ENCODE data around the gene PXYLP1.

- TF ChIP-seq, protein P1, sequence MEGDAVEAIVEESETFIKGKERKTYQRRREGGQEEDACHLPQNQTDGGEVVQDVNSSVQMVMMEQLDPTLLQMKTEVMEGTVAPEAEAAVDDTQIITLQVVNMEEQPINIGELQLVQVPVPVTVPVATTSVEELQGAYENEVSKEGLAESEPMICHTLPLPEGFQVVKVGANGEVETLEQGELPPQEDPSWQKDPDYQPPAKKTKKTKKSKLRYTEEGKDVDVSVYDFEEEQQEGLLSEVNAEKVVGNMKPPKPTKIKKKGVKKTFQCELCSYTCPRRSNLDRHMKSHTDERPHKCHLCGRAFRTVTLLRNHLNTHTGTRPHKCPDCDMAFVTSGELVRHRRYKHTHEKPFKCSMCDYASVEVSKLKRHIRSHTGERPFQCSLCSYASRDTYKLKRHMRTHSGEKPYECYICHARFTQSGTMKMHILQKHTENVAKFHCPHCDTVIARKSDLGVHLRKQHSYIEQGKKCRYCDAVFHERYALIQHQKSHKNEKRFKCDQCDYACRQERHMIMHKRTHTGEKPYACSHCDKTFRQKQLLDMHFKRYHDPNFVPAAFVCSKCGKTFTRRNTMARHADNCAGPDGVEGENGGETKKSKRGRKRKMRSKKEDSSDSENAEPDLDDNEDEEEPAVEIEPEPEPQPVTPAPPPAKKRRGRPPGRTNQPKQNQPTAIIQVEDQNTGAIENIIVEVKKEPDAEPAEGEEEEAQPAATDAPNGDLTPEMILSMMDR (conservative IDR thresholded peaks at IDR 0.05) = no peak
- TF ChIP-seq EZH2 (IDR thresholded peaks at IDR 0.05; ENCODE audit: low read depth) = no peak
Observed at GRCh38 chr3:141233457-141234161, 2.0 kb downstream of the PXYLP1 start.
